Thymus (tissue), 14 donors: ENCODE measurements around the gene HCFC1. TPM values are rescaled to one million over a fixed set of nuclear protein-coding genes. Genes with fewer than 3 reads are reported as not detected.

Experiments
- DNase-seq, 9 donors: peaks; one replicate each; pipeline ENCODE4 v3.0.0-alpha.2; 2013; ENCODE audit warnings: low spot score in 9 of 9, low read depth in 6 of 9, missing footprints in 1 of 9
- H3K27ac ChIP-seq, 2 donors: one replicate each; pipeline ENCODE4 v1.5.1; 2013; ENCODE audit warnings: control low read depth in 1 of 2, low read depth in 1 of 2, low read length in 1 of 2, mild to moderate bottlenecking in 1 of 2, moderate library complexity in 1 of 2
- H3K27me3 ChIP-seq, 2 donors: one replicate each; pipeline ENCODE4 v1.5.1; 2013; ENCODE audit warnings: low read length in 1 of 2; ENCODE audit not compliant: control insufficient read depth in 2 of 2, insufficient read depth in 1 of 2
- H3K36me3 ChIP-seq, 2 donors: one replicate each; pipeline ENCODE4 v1.5.1; 2013; ENCODE audit warnings: low read length in 1 of 2, mild to moderate bottlenecking in 1 of 2, moderate library complexity in 1 of 2; ENCODE audit not compliant: control insufficient read depth in 2 of 2, insufficient read depth in 2 of 2
- H3K4me1 ChIP-seq, 2 donors: one replicate each; pipeline ENCODE4 v1.5.1; 2013; ENCODE audit warnings: low read length in 2 of 2; ENCODE audit not compliant: control insufficient read depth in 2 of 2, insufficient read depth in 2 of 2
- H3K4me3 ChIP-seq, 2 donors: one replicate each; pipeline ENCODE4 v1.5.1; 2013; ENCODE audit warnings: low read length in 2 of 2, control low read depth in 1 of 2, mild to moderate bottlenecking in 1 of 2
- H3K9me3 ChIP-seq, 2 donors: one replicate each; pipeline ENCODE4 v1.5.1; 2013; ENCODE audit warnings: low read length in 1 of 2, mild to moderate bottlenecking in 1 of 2; ENCODE audit not compliant: control insufficient read depth in 2 of 2, insufficient read depth in 1 of 2
- WGBS: extraction: QIAGEN DNeasy Blood & Tissue Kit; methylation state at CpG from one replicate; pipeline ENCODE4 v1.1.7; 2013; 5-methylcytosine and 5-hydroxymethylcytosine counted together
- long read RNA-seq, 10 donors: transcript quantifications; one replicate each; lab custom pipeline, GENCODE V29; 2026
- polyA plus RNA-seq: library from polyadenylated mRNA; stranded (reverse); fragments of 200-250 nt; gene quantifications from one replicate; pipeline ENCODE4 v1.2.3, GENCODE V29; 2013
- total RNA-seq: library from RNA; stranded (reverse); fragments of 120-200 nt; gene quantifications from one replicate; pipeline ENCODE4 v1.2.4, GENCODE V29; 2013
- donor health status: healthy.

HCFC1 gene
- 12.7 TPM for total RNA-seq
- 21.9 TPM for polyA plus RNA-seq
- long read RNA-seq, donor 1, result 0 reads
- long read RNA-seq, donor 2, partial matches to known transcripts, result 17 of 19 reads
- long read RNA-seq, donor 2, other reads (novel, unspliced or antisense), result 0 of 19 reads
- long read RNA-seq, donor 3, result 0 reads
- long read RNA-seq, donor 4, partial matches to known transcripts, result 36 of 36 reads
- long read RNA-seq, donor 4, other reads (novel, unspliced or antisense), result 0 of 36 reads
- long read RNA-seq, donor 5, partial matches to known transcripts, result 10 of 10 reads
- long read RNA-seq, donor 5, other reads (novel, unspliced or antisense), result 0 of 10 reads
- long read RNA-seq, donor 6, partial matches to known transcripts, result 34 of 34 reads
- long read RNA-seq, donor 6, other reads (novel, unspliced or antisense), result 0 of 34 reads
- long read RNA-seq, donor 7, result 0 reads
- long read RNA-seq, donor 8, result 0 reads
- long read RNA-seq, donor 9, partial matches to known transcripts, result 29 of 29 reads
- long read RNA-seq, donor 9, other reads (novel, unspliced or antisense), result 0 of 29 reads
- long read RNA-seq, donor 10, partial matches to known transcripts, result 13 of 13 reads
- long read RNA-seq, donor 10, other reads (novel, unspliced or antisense), result 0 of 13 reads

DNA sequence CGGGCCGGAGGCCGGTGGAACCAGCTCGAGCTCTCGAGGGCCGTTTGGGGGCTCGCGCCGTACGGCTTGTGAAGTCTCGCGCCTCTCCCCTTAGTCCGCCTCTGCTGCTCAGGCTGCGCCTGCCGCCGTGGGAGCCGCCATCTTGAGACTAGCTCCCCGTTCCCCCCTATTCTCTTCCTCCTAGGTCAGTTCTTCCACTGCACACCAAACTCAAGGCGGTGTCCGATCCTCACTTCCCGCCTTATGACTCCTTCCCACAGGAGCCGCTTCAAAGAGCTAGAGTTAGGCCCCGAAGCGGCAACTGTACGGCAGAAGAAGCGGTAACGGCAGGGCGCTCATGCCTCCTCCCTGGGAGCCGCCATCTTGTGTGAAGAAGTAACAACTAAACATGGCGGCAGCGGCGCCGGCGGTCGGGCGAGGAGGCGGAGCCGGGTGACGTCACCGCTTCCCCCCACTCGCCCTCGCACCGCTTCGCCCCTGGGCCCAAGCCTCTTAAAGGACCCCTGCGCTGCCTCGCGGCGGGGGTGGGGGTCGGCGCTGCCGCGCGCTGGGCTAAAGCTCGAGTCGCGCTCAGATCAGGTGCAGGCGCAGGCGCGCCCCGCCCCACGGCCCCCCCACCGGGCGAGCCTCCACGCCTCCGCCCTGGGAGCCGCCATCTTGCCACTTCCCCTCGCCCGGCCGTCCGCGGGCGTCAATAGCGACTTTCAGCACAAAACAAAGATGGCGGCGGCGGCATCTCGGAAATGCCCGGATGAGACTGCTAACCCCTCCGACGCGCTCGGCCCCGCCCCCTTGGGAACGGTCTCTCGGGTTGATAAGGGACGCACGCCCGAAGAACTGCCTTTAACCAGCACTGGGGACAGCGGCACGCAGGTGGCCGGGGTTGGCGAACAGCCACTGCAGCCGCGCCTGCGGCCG is at the start of gene HCFC1:
Gene HCFC1 (minus strand): TSS at position 369 of the 918 bp plus-strand sequence. CDS start 978 bp downstream, outside the sequence.
- H3K36me3 ChIP-seq, result peaks cover 0 to 17% of the 10 kb centered on the region in 2 donors

DNA sequence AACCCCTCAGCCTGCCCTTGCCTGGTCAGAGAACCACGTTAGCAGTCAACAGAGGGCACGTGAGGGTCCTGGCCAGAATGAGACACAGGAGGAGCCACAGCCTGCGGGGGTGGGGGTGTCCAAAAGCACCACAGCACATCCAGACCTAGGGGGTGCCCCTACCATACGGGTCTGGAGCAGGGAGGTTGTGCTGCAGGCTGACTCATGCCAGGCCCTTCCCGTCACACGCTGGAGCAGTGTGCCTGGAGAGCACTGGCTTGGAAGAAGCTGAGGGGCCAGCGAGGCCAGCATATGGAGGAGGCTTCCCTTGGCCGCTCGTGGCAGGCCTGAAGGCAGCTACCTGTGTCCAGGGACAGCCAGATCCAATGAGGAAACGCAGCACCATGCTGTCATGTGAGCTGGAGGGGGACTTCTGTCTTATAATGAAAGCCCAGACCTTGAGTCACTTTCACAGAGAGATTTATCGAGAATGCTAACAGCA is 49.6 kb upstream of the HCFC1 start:
- H3K27ac ChIP-seq, result no peak overlapping the region
- no peaks in the 10 kb centered on the region for H3K9me3 ChIP-seq
- H3K4me3 ChIP-seq, result no peak overlapping the region
- H3K27me3 ChIP-seq, result peaks cover 0 to 12% of the 10 kb centered on the region in 2 donors
- WGBS, result 80% methylated on average over 11 of the region's 11 CpGs
- H3K4me1 ChIP-seq, result peaks cover 4 to 23% of the 10 kb centered on the region in 2 donors
- no peak for DNase-seq
- H3K36me3 ChIP-seq, result peaks cover 19 to 22% of the 10 kb centered on the region in 2 donors

More for the DNA sequence above, at the start of gene HCFC1:
- Histone ChIP-seq H3K4me1 (peaks cover 13 to 39% of the 10 kb centered on the region in 2 donors), H3K27me3 (peaks cover 0 to 16% of the 10 kb centered on the region in 2 donors), H3K9me3 (no peaks in the 10 kb centered on the region), H3K27ac (peak within 1 kb of the TSS; percentile 99 to 100), H3K4me3 (peak within 1 kb of the TSS; percentile 62 to 98)
- peak in 7 of 9 donors; percentile 83 to 97 (median 87) for DNase-seq
- under 1% methylated on average over 94 of the region's 96 CpGs for WGBS

DNA sequence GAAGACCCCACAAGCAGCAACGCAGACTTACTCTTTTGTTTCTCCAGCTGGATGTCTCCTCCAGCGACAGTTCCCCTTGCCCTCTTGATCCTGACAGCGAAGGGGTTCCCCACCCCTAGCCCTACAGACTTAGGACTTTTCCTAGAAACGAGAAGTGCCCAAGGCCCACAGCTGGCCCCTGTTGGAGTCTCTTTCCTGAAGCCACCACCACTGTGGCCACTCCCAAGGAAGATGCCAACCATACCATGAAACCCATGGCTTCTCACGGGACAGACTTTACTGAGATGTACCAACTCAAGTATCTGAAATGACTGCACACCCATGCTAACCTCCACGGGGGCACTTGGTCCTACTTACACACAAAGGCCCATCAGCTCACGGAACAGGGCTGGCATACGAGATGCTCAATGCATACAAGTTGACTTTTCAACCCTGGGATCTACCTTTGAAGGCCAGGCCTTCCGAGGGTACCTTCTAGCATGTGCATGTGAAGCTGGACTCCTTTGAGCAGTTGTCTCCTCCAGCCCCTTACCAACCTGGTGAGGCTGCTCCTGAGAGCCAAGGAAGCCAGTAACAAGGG is 49.0 kb upstream of the HCFC1 start:
- Histone ChIP-seq H3K27me3 (peaks cover 0 to 12% of the 10 kb centered on the region in 2 donors), H3K27ac (peak overlapping the region; percentile 72 to 86), H3K9me3 (no peaks in the 10 kb centered on the region), H3K36me3 (peaks cover 24 to 26% of the 10 kb centered on the region in 2 donors), H3K4me1 (peaks cover 4 to 25% of the 10 kb centered on the region in 2 donors), H3K4me3 (peak overlapping the region; percentile 58 to 69)
- WGBS, result 37% methylated on average over 9 of the region's 9 CpGs
- DNase-seq, result peak in 1 of 9 donors; percentile 19

DNA sequence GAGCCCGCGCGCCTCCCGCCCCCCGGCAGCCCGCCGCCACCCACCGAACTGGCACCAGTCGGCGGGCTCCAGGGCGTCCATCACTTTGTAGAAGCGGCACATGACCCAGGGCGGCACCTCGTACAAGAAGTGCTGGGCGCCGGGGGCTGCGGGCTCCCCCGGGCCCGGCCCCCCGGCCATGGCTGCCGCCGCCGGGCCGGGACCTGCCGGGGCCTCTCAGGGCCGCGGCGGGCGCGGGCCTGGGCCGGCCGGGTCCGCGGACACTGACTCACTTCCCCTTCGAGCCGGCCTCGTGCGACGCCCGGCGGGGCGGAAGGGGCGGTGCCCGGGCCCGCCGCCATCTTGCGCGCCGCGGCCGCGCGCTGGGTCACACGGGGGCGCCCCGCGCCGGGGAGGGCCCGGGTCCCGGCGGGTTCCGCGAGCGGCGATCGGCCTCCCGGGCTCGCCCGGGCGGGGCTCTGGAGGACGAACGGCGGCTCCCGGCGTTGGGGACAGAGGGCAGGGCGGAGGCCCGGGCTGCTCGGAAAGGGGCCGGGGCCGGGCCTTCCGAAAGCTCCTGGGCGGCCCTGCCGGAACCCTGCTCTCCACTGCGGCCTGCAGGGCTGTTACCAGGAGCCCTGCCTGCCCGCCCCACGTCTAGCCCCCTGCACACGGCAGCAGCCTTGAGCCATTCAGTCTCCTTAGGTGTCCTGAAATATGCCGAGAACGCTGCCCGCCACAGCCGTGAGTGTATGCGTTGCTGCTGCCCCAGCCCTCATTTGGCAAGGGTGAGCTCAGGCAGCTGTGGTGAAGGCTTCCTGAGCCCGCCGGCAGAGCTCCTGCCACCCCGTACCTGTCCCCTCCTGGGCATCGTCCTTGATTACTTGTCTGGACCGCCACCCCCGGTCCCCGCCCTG is 48.3 kb upstream of the HCFC1 start, which contains the start of gene IRAK1:
Gene IRAK1 (minus strand): TSS at position 270 of the 896 bp plus-strand sequence. CDS start 90 bp downstream, at position 180.
- Histone ChIP-seq H3K36me3 (peaks cover 28 to 33% of the 10 kb centered on the region in 2 donors), H3K27me3 (peaks cover 0 to 12% of the 10 kb centered on the region in 2 donors), H3K27ac (peak within 1 kb of the TSS; percentile 72 to 86), H3K9me3 (no peaks in the 10 kb centered on the region), H3K4me3 (peak within 1 kb of the TSS; percentile 58 to 69), H3K4me1 (peaks cover 4 to 28% of the 10 kb centered on the region in 2 donors)
- WGBS, result 1% methylated on average over 96 of the region's 99 CpGs
- DNase-seq, result peak in 3 of 9 donors; percentile 24 to 52 (median 42)

DNA sequence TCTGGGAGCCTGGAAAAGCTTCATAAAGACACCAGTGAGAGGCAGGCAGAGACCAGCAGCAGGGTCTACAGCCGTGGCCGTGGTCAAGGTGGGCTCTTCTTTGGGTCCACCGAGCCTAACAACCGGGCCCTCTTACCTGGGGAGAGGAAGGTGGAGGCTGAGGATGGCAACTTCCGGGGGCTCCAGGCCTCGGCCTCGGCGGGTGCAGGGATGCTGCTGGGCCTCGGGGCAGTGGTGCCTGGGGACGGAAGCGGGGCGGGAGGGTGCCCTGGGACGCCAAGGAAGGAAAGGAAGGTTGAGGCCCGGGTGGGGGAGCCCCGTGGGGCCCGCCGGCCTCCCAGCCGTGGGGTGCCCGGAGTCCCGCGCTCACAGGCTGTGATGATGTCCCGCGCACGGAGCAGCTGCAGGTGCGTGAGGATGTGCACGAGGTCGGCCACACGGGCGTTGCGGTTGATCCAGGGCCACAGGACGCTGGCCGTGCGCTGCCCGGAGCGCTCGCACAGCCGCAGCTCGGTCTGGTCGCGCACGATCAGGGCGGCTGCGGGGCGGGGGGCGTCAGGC is 47.5 kb upstream of the HCFC1 start:
- Histone ChIP-seq H3K27ac (peak overlapping the region in 1 of 2 donors; percentile 79), H3K4me3 (peak overlapping the region; percentile 49 to 69), H3K9me3 (no peaks in the 10 kb centered on the region), H3K27me3 (peaks cover 0 to 10% of the 10 kb centered on the region in 2 donors), H3K36me3 (peaks cover 28 to 36% of the 10 kb centered on the region in 2 donors), H3K4me1 (peaks cover 4 to 30% of the 10 kb centered on the region in 2 donors)
- under 1% methylated on average over 44 of the region's 45 CpGs for WGBS
- peak in 1 of 9 donors; percentile 35 for DNase-seq

DNA sequence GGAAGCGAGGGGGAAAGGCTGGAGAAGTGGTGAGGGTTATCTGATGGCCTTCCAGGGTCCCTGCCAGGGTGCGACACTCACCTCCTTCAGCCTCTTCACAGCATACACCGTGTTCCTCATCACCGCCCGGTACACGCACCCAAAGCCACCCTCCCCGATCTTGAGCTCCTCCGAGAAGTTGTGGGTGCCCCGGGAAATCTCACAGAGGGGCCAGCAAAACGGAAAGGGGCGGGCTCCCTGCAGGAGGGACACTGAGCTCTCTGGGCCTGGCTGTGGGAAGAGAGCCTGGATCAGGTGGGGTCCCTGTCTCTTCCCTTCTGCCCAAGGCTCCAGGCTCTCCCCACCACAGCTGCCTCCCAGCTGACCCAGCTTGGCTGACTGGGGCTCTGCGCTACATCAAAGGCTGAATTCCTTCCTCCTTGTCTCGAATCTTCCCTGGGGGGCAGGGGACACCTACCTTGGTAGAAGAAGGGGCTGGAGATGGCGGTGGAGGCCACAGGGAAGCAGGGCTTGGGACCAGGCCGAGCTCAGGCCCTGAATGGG is 47.0 kb upstream of the HCFC1 start:
- Histone ChIP-seq H3K27ac (peak overlapping the region in 1 of 2 donors; percentile 46), H3K4me1 (peaks cover 4 to 34% of the 10 kb centered on the region in 2 donors), H3K4me3 (peak overlapping the region; percentile 49 to 69), H3K9me3 (no peaks in the 10 kb centered on the region), H3K36me3 (peaks cover 28 to 38% of the 10 kb centered on the region in 2 donors), H3K27me3 (peaks cover 0 to 9% of the 10 kb centered on the region in 2 donors)
- no peak for DNase-seq
- 73% methylated on average over 15 of the region's 15 CpGs for WGBS

DNA sequence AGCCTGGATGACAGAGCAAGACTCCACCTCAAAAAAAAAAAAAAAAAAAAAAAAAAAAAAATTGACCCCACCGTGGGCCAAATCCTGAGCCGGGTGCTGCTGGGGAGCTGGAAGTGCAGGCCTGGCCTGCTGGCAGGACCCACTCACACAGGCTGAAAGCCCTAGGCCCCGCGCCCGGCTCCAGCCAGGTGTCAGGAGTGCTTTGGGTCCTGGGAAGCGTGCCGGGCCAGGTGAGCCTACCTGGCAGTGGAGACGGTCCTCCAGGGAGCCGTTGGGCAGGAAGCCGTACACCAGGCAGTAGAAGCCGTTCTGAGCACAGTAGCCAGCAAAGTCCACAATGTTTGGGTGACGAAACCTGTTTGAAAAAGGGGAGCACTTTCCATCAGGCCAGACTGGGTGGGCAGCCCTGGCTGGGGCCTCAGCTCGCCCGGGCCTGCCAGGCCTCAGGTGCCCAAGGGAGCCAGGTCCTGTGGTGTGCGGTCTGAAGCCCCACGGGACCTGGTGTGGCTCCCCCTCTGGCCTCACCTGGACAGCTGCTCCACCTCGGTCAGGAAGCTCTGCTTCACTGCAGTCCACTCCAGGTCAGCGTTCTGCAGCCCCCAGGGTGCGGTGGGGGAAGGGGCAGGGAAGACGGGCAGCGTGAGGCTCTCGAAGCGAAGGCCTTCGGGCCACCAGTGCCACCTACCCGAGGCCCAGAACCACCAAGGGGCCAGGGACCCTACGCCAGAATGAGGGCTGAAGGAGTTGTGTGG is 46.3 kb upstream of the HCFC1 start:
- Histone ChIP-seq H3K36me3 (peaks cover 30 to 45% of the 10 kb centered on the region in 2 donors), H3K4me3 (no peak overlapping the region), H3K27ac (peak overlapping the region in 1 of 2 donors; percentile 31), H3K4me1 (peaks cover 6 to 40% of the 10 kb centered on the region in 2 donors), H3K27me3 (peaks cover 0 to 6% of the 10 kb centered on the region in 2 donors), H3K9me3 (no peaks in the 10 kb centered on the region)
- DNase-seq, result no peak
- 96% methylated on average over 26 of the region's 26 CpGs for WGBS
